HL-60/S4 treated with retinoic acid at 250 ng/mL for 4 days and 3 days (cell line): ENCODE results near the gene METAP2.

Experiments used
- in situ Hi-C: fragments of 300-500 bp; cut with MboI; formaldehyde crosslinking; loops from 2 replicates; pipeline ENCODE4 v1.7.0; 2022; ENCODE audit warnings: low sequenced_read_pairs

The METAP2 gene

DNA sequence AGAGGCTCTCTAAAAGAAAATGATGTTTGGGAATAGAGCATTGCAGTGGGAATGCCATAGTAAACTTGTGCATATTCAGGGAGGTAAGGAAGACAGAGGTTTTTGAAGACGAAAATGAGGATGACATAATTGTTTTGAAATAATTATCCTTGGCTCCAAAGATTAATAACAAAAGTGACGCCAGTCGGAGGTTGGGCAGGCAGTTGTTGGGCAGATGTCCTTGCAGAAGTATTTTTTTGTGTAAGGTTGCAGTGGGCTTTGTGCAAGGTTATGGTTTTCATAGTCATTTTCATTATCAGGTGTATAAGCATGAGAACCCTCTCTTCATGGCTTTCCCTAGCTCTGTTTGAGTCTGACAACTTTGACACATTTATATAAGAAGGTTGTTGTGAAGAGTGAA lies 35.3 kb downstream of the METAP2 start:
- in situ Hi-C loops, result no loop called here

DNA sequence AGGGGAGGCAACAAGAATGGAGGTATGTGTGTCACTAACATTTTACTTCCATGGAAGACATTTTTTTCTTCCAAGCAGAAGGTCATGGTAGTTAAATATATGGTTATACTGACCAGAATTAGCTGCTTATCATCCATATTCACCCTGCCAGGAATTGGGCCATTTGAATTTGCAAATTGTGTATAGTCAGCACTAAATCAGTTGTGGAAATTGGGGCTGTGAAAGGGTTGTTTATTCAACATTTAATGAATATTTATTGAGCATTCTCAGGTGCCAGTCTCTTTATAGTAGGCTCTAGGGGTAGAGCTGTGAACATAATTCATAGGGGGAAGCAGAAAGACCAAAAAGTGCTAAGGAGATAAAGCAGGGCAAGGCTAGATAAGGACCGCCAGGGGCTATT lies 38.0 kb downstream of the METAP2 start:
- in situ Hi-C loops, result no loop called here

DNA sequence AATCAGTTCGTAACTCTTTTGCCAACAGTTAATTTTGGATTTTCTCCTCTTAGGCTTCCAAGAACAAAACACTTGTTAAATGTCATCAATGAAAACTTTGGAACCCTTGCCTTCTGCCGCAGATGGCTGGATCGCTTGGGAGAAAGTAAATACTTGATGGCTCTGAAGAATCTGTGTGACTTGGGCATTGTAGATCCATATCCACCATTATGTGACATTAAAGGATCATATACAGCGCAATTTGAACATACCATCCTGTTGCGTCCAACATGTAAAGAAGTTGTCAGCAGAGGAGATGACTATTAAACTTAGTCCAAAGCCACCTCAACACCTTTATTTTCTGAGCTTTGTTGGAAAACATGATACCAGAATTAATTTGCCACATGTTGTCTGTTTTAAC lies 39.6 kb downstream of the METAP2 start:
- in situ Hi-C loops, result no loop called here

DNA sequence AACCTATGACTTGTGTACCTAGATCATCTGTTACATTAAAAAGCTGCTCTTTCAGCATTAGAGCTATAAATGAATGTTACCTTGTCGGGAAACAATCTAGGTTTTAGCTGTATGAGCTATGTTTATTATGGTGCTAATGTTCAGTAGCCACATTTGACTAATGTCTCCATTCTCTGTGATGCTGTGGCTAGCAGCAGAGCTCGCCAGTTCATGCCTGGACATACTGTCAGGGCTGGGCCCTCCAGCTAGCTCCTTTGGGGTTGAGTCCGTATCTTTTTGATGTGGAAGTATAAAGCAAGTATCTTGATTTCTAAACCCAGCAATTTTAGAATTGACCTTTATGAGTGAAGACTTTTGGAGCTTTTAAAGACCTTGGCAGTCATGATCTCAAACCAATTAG lies 41.2 kb downstream of the METAP2 start:
- in situ Hi-C loops, result no loop called here

DNA sequence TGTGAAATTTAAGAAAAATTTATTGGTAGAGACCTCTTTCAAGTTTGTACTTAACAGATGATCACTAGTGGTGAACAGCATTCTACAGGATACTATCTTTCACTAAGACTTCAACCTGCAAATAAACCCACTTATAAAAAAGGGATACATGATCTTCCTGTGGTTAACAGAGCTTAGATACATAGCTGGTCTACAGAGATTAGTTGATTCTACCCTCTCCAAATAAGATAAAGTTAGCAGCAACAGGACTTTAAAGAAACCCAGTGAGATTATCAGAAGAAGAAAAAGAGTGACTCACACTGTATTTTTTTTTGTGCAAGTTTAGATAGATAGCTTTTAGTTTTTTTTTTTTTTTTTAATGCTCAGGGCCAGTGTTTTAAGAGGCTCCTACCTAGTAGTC lies 42.8 kb downstream of the METAP2 start:
- in situ Hi-C loops, result no loop called here

DNA sequence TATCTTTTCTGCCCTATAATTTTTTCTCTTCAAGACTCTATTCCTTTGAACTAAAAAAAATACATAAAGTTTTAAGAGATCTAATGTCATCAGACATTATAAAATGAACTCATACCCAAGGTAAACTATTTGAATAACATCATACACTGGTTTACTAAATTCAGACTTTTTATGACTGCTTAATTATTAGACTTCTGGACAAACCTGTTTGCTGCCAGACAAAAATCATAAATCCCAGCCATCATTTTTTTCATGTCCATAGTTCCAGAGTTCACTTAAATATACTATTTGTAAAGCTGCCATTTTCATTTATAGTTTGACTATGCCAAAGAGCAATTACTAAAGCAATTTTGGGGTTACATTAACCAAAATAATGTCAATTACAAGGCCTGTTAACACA lies 43.3 kb downstream of the METAP2 start:
- in situ Hi-C loops, result no loop called here

DNA sequence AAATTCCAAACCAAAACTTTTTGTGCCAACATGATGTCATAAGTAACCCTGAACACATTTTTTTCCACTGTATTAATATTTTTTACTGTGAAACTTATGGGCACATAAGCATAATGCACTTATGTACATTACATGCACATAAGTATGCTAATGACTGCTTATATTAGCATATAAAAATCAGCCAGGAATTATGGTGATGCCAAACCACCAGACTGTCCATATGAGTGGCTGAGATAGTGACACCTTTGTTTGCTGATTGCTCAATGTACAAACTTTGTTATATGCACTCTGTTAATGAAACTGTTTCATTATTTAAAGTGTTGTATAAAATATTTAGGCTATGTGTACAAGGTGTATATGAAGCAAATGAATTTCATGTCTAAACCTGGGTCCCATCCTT lies 45.0 kb downstream of the METAP2 start:
- in situ Hi-C loops, result no loop called here

DNA sequence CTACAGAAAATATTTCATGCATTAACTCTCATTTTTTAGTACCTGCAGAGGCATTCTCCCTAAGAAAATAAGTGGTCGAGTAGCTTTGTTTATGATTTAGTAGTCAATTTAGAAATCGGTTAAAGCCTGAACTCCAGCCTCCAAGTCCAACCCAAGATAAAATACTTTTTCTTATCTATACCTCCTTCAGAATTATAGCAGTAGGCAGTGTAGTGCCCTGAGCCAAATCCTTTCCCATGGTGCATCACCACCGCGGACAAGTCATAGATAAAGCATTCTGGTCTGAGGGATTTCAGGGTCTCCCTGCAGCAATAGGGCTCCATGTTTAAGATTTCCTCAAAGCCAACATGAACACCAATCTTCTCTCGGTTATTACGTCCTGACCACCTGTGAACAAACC lies 46.9 kb downstream of the METAP2 start:
- in situ Hi-C loops, result no loop called here

DNA sequence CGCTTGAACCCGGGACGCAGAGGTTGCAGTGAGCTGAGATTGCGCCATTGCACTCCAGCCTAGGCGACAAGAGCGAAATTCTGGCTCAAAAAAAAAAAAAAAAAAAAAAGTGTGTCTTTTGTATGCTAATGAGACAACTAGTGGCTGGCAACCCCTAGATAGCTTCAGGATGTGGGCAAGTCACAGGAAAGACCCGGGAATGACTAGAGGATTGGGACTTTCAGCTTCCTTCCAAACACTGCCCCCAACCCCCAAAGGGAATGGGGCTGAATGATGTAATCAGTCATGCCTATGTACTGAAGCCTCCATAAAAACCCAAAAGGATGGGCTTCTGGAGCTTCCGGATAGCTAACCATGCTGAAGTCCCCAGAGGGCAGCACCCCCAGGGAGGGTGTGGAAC lies 48.7 kb downstream of the METAP2 start:
- in situ Hi-C loops, result no loop called here

DNA sequence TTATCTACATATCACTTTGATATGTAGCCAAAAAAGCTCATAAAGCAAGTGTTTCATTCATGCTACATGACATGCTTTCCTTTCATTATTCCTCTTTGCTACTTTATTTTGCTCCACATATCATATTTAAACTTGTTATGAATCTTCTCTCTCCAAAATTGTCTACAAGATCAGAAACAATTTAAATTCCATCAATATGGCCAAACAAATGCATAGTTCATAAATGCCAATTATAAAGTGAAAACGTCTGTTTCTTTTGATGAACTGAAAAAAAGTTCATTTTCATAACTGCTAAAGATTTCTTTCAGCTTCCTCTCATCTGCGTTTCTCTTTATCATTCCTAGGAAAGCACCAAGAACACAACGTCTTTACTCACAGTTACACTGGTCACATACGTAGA lies 54.5 kb downstream of the METAP2 start:
- in situ Hi-C loops, result no loop called here

DNA sequence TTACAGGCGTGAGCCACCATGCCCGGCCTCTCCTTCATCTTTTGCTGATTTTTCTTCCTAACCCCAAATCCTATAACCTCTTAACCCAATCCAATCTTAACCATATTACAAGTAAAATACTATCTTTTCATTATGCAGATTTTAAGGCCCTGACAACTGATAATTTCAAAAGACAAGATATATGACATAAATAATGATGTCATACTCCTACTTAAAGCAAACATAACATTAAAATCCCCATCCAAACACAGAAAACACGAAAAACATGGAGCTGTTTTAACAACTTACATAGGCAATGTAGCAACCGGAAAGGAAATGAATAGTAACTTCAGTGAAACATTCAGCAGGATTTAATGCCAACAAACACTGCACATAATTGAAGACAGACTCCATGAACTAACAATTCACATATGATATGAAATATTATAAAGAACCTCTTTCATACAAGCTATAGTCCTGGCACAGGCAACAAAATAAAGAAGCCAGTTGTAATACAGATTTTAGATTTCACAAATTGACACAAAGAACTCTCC lies 55.8 kb downstream of the METAP2 start:
- in situ Hi-C loops, result loop anchor here (10.0 kb wide), 1 partner anchor 425 kb away; no protein-coding TSS in a partner anchor

DNA sequence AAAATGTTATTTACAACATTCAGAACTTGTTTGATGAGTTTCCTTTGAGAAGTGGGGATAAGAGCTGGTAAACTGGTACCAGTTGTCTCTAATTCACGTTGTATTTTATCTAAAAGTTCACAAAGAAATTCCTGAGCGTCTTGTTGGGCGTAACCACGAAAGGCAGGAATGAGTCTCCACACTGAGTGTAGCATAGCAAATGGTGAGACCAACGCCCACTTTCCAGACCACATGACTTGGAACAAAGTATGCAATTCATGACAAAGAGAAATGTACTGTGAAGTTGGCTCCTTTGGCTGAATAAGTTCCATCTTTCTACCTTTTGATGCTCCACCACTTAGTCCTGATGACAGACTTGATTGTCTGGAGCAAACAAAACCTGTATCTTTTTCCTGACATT lies 58.9 kb downstream of the METAP2 start:
- in situ Hi-C loops, result loop anchor here (10.0 kb wide), 1 partner anchor 428 kb away; no protein-coding TSS in a partner anchor

DNA sequence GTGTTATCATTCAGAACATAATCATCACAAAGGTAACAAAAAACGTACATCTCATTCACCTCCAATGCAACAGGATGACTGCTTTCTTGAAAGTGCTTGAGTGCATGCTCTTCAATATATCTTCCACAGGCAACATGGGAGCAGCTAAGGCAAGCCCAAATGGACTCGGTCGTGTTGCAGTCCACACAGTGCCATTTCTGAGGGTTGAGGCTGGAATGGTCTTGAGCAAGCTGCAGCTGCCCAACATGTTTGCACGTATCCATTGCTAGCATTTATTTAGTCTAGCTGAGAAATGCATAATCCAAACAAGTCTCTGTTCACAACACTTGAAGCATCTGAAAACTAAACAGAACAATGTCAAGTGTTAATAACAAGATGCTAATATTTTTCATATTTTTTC lies 60.0 kb downstream of the METAP2 start:
- in situ Hi-C loops, result loop anchor here (10.0 kb wide), 1 partner anchor 429 kb away; no protein-coding TSS in a partner anchor

DNA sequence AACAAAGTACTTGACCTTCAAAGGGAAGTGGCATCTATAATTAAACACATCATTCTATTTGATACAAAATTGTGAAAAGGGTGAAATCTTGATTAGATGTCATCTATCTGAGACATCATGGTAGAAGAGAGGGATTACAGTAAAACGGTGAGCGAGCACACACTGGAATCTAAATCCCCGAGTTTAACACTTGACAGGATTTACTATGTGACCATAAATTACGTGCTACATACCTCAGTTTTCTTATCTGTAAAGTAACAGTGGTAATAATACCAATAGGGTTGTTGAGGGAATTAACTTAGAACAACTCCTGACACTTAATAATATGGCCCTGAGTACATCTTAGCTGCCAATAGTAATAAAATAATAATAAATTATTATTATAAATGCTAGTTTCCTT lies 64.1 kb downstream of the METAP2 start:
- in situ Hi-C loops, result loop anchor here (10.0 kb wide), 1 partner anchor 433 kb away; no protein-coding TSS in a partner anchor

DNA sequence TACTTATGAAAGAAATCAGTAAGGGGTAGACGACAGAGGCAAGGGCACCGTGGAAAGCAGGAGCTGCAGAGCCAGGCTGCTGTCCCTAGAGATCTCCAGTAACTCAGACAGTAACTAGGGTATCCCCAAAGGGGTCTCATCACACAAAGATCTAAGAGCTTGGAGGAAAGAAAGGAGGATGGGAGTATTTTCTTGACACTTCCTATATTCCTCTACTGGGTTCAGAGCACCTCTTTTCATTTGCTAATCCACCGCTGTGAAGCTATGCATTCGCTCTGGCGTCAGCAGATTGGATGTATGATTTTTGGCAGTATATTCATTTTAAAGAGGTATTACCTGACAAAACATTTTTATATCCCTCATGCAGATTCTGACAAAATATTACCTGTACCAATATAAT lies 64.7 kb downstream of the METAP2 start:
- in situ Hi-C loops, result loop anchor here (10.0 kb wide), 1 partner anchor 434 kb away; no protein-coding TSS in a partner anchor

DNA sequence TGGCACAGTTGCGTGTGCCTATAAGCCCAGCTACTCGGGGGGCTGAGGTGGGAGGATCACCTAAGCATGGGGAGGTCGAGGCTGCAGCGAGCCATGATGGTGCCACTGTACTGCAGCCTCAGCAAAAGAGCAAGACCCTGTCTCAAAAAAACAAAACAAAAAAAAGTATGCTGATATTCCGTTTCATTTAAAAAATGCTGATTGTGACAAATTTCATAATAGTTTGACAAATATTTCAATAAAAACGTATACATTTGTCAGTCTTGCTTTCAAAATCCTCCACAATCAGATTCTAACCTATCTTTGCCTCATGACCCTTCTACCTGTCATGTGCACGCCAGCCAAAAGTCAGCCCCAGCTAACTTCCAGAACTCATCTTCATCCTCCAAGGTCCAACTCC lies 67.5 kb downstream of the METAP2 start:
- in situ Hi-C loops, result no loop called here

DNA sequence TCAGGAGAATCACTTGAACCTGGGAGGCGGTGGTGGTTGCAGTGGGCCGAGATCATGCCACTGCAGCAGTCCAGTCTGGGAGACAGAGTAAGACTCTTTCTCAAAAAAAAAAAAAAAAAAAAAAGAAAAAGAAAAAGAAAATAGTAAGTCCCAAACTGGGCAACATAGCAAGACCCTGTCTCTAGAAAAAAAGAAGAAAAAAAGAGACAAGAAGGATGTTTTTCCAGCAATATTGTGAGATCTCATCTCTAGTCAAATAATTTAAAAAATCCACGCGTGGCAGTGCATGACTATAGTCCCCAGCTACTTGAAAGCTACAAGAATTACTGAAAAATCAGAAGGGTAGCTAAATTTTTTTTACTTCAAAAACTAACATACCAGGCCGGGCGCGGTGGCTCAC lies 69.4 kb downstream of the METAP2 start:
- in situ Hi-C loops, result no loop called here

DNA sequence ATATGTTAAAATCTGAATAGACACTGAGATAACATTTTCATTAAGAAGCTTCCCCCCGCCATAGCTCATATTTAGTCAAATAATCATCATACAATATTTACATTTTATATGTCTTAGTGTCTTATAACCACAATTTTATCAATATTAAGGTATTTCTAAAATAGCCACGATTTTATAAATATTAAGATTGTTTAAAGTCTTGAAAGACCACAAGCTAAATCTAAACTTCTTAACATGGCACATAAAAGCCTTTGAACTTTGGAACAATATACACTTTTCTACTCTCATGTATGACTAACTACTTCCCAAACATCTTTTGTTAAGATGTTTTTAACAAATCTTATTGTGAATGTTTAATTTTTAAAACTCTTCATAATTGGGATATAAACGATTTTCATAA lies 70.8 kb downstream of the METAP2 start:
- in situ Hi-C loops, result no loop called here

DNA sequence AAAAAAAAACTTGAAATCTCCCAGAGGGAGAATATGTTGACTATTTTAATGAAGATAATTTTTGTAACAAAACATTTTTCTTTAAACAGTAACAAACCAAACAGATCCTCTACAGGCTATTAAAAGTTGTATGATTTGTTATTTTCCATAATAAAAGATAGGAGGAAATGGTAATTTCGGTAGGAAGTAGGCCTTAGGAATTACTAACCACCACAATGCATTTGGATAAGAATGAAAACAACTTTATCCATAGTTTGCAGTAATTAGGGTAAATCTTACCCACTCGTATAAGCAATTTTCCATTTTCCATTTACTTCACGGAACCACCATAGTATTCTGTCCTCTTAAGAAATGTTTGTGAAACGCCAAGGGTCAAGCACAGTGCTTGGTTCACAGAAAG lies 71.4 kb downstream of the METAP2 start:
- in situ Hi-C loops, result no loop called here

DNA sequence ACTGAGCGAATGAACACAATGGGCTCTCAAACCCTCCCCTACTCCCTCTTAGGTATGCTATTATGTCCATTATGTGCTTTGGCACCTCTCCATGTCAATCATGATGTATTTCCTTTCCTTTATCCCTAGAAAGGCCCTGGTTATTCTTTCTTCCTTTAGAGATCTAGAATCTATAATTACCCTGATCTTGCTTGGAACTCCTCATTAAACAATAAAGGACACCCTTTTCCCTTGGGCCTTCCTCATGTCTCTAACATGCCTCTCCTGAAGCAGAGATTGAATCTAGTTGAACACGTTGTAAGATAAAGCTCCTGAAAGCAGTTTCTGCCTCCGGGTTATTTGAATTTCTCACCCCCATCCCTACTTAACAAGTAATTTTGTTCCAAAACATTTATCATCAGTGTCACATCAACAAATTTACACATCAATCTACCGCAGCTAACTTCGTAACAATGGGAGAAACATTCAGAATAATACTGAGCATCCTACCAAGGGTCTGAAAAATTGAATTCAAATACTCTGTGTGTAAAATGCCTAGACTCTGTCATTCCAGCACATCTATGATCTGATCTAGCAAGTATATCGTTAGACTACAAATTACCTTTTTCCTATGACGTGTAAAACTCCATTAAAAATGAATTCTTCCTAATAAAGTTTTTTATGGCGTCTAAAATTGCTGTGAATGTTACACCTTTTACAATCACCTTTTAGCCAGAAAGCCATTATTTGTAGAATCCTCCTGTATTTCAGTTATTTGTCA lies 72.0 kb downstream of the METAP2 start:
- in situ Hi-C loops, result no loop called here

DNA sequence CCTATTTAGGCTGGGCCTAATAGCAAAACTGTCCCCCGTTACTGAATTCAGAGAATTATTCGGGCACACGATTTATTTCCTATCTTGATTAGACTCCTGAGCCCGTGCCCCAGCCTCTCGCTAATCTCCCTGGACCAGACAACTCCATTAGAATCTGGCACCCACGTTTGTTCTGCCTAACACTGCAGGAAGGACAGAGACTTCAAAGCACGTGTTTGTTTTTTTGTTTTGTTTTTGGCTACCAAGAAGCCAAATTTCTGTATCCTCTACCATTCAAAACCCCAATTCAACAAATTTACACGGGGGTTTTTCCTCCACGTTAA lies 72.5 kb downstream of the METAP2 start:
- in situ Hi-C loops, result no loop called here

DNA sequence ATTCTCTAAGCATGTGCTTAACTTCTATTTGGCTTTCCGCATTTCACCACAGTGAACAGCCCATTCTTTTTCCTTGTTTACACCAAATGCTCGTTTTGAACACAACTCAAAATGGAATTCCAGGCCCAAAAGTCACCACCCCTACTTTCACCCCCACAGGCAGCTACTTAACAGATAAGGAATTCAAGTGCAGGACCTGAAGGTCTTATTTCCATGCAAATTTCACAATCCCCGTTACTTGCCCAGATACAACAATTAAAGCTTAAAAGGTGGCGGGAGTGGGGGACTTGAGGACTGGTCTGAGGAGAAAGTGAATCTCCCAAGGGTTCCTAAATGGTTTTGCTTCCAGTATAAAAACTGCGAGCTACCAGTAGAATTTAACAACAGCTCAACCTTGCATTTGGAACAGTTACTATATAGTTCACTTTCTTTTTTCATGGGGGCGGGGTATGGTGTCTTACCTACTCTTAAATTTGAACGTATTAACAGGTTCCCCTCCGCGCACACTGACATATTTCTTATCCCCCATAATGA lies 73.6 kb downstream of the METAP2 start:
- in situ Hi-C loops, result no loop called here
